Measurements from ENCODE around the gene TLR1. TPM values are rescaled to one million over a fixed set of nuclear protein-coding genes. Genes with fewer than 3 reads are reported as not detected.
A peak's percentile ranks its signal among the peaks of the same experiment; 100 is the strongest.
"Not testable (repeated sequence)": the region's sequence is repeated elsewhere in the genome, so short reads cannot be mapped to it uniquely, and the experiment has no call there.

TLR1 gene
- total RNA-seq, 1 donor from 2014 or later: 8.7 TPM

- no peak for DNase-seq (ENCODE audit: low read depth)
Measured at GRCh38 chr4:38774181-38774955, 30.2 kb downstream of the TLR1 start.

- DNase-seq (ENCODE audit: low read depth): not testable (repeated sequence)
Measured at GRCh38 chr4:38770281-38770680, 34.3 kb downstream of the TLR1 start.

GRCh38 chr4:38769857-38770256, 34.7 kb downstream of the TLR1 start:
- DNase-seq (ENCODE audit: low read depth): no peak

GRCh38 chr4:38769441-38769840, 35.1 kb downstream of the TLR1 start:
- DNase-seq (ENCODE audit: low read depth): no peak

GRCh38 chr4:38768968-38769394, 35.6 kb downstream of the TLR1 start:
- DNase-seq (ENCODE audit: low read depth): no peak

GRCh38 chr4:38766940-38767339, 37.7 kb downstream of the TLR1 start:
- not testable (repeated sequence) for DNase-seq (ENCODE audit: low read depth)

GRCh38 chr4:38765382-38765781, 39.2 kb downstream of the TLR1 start:
- peak; percentile 20 for DNase-seq (ENCODE audit: low read depth)

- no peak for DNase-seq (ENCODE audit: low read depth)
Measured at GRCh38 chr4:38764277-38764676, 40.3 kb downstream of the TLR1 start.

- DNase-seq (ENCODE audit: low read depth): no peak
Measured at GRCh38 chr4:38762560-38762959, 42.0 kb downstream of the TLR1 start.

- DNase-seq (ENCODE audit: low read depth): no peak
Measured at GRCh38 chr4:38759790-38760122, 44.8 kb downstream of the TLR1 start.

GRCh38 chr4:38759113-38759789, 45.3 kb downstream of the TLR1 start:
- peak; percentile 24 for DNase-seq (ENCODE audit: low read depth)

GRCh38 chr4:38757945-38758600, 46.5 kb downstream of the TLR1 start:
- DNase-seq (ENCODE audit: low read depth): peak; percentile 27

- peak; percentile 98 for DNase-seq (ENCODE audit: low read depth)
Measured at GRCh38 chr4:38752941-38753806, 51.4 kb downstream of the TLR1 start.

- DNase-seq (ENCODE audit: low read depth): peak; percentile 87
Measured at GRCh38 chr4:38752372-38752940, 52.1 kb downstream of the TLR1 start.

GRCh38 chr4:38751341-38752010, 53.1 kb downstream of the TLR1 start:
- peak; percentile 20 for DNase-seq (ENCODE audit: low read depth)

- no peak for DNase-seq (ENCODE audit: low read depth)
Measured at GRCh38 chr4:38749336-38749735, 55.3 kb downstream of the TLR1 start.

GRCh38 chr4:38747629-38748028, 57.0 kb downstream of the TLR1 start:
- DNase-seq (ENCODE audit: low read depth): no peak

Measured in renal cortical epithelial cell (primary cell).